UCSD-AML1 (cell line): ENCODE measurements around the gene ROBO2.

Experiments used
- DNase-seq: peaks from one replicate; lab custom pipeline; 2025; ENCODE audit not compliant: unreplicated experiment; lab: John Stamatoyannopoulos, UW

ROBO2 gene

GRCh38 chr3:77466562-77467115, 426.7 kb downstream of the ROBO2 start:
- DNase-seq, result no peak

DNA sequence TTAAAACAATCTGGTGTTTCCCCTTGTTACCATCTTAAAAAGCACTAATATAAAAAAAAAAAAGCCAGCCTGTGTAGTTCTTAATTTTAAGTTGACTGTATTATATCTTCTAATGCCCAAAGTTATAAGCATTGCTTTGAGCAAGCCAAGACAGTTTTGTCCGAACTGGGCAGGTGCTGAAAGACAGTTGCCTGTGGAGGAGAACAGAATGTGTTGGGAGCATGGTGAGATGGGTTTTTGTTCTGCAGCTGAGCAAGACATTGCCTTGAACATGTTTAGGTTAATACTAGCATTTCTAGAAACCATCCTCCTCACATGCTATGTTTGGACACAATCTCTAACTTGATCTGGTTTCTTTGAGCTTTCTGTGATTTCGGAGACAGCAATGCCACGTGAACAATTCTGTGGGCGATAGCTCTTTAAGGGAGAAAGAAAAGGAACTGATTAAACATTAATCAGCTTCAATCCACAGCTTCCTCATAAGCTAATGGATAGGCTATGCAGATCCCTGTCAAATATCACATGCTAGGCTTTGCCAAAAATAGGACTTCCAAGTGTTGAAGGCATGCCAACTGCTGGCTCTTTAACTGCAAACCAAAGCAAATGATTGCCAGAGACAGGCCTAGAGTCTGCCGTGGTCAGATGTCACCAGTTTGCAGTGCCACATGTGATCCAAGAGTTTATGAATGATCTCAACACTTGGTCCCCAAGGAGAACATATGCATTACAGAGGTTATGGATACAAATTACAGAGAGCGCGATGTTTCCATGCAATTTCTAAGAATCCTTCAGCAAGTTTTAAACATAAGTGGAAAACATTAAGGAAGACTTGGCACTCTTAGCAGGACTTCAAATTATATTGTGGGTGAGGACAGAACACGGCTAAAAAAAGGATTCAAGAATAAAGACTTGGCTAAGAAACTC, 428.1 kb downstream of the ROBO2 start:
- no peak for DNase-seq

DNA sequence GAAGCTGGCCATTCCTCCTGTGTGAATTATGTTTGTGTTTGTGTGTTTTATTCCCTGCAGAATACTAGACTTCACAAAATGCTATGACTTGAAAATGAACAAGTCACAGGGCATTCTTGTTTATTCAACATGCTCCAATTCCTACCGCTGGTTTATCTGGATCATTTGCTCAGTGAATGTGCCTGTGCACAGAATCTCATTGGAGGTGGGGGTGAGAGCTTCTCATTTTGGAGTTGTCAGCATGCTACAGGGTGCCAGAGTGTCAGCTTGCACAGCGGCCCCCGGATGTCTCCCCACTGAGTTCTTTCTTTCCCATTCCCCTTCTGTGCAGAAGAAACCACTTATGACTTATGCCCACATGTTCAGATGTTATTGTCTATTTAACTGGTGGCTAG, 428.7 kb downstream of the ROBO2 start:
- no peak for DNase-seq

DNA sequence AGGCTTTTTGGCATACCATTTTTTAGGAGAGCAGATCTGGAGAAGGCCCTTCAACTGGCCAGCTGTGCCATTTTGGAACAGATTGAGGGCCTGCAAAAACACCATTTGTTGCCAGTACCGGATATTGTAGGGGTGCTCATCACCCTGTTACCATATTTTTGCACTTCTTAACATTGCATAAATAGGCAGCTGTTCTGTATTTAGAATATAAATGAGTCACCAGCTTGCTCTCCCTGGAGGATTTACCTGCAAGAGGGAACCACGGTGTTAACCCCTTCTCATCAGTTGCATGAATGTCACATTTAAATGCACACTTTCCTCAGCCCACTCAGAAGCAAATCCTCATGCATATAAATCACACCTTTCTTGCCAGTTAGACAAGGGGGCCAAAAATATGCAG, 435.6 kb downstream of the ROBO2 start:
- DNase-seq, result no peak

- no peak for DNase-seq
These were observed 439.1 kb downstream of the ROBO2 start for GRCh38 chr3:77479021-77479420.

- no peak for DNase-seq
These were observed 449.3 kb downstream of the ROBO2 start for GRCh38 chr3:77489216-77489615.

DNA sequence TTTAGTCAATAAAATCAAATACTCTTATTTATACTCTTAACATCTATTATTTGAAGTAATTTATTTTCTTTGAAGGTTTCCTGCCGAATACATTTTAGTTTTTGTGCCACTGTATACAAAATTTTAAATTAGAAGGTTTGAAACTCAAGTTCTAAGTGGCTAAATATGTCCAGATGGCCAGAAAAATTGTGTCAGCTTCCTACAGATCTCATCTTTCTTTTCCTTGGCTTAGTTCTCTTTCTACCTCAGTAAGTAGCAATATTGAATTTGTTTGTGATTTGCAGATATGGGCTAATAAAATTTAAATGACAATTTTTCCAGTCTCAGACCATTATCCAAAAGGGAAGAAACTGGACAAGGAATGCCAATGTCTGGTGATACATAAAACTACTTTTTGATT, 452.1 kb downstream of the ROBO2 start:
- no peak for DNase-seq

- no peak for DNase-seq
These were observed 460.8 kb downstream of the ROBO2 start for GRCh38 chr3:77500721-77501120.

- no peak for DNase-seq
These were observed 466.5 kb downstream of the ROBO2 start for GRCh38 chr3:77506384-77506783.

- DNase-seq, result no peak
These were observed 473.6 kb downstream of the ROBO2 start for GRCh38 chr3:77513542-77513941.

DNA sequence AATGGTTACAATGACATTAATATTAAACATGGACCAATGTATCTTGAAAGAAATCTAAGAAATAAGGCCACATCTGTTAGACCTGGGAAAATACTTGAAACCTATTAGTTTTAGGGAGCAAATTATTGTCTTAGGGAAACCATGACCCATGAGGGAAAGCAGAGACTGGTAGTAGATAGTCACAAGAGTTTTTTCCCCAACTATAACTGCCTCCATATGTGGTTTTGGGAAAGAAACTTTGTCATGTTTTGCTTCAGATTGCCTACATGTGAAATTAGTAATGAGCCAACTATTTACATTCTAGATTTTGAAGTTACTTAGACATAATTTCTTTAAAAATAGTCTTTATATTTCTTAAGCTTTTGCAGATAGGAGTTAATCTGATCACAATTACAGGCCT, 474.9 kb downstream of the ROBO2 start:
- no peak for DNase-seq

DNA sequence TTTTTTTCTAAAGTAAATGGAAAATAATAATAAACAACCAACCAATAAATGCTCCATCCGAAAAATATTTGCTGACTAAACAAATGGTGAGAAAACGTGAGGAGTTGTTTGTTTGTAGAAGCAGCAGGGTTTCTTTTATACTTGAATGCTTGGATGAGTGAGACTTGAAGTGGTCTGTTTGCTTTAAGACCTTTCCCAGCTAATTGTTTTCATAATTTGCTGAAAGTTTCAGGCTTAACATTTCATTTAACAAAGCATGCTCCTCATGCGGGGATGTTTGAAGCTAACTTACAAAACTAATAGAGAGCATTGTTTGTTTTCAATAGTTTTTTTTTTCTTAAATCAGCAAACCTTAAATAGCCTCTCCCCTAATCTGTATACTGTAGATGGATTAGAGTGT, 484.6 kb downstream of the ROBO2 start:
- DNase-seq, result no peak

- no peak for DNase-seq
These were observed 485.2 kb downstream of the ROBO2 start for GRCh38 chr3:77524946-77525682.

- DNase-seq, result no peak
These were observed 486.7 kb downstream of the ROBO2 start for GRCh38 chr3:77526573-77527113.

GRCh38 chr3:77529522-77529921, 489.6 kb downstream of the ROBO2 start:
- DNase-seq, result no peak

GRCh38 chr3:77530870-77531269, 491.0 kb downstream of the ROBO2 start:
- DNase-seq, result no peak

- no peak for DNase-seq
These were observed 495.2 kb downstream of the ROBO2 start for GRCh38 chr3:77535116-77535515.

DNA sequence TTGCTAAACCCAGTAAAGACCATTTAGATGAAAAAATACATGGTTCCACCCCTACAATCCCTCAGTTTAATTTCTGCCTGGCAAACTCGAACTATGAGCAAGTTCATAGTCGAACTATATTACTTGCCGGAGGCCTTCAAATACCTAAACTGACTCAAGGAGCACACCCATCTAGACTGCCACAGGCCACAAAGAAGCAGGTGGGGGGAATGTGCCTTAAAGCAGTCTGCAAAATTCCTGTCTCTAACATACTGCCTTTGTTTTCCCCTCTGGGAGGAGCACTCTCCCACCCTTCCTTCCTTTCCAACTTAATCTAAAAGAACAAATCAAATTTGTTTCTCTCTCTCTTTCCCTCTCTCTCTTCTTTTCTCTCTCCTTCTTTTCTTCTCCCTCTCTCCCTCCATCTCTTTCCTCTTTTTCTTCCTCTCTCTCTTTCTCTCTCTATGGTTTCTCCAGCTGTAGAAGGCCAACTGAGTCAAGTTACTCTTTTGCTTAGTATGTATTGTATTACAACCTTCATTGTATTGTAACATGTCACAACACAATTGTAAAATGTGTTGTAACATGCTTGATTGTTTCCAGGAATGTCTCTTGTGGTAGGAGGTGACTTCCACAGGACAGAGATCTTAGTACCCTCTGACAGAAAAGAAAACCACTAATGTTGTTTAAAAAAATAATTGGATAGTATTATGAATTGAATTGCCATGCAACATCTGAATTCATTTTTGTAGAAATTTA, 496.3 kb downstream of the ROBO2 start:
- no peak for DNase-seq

DNA sequence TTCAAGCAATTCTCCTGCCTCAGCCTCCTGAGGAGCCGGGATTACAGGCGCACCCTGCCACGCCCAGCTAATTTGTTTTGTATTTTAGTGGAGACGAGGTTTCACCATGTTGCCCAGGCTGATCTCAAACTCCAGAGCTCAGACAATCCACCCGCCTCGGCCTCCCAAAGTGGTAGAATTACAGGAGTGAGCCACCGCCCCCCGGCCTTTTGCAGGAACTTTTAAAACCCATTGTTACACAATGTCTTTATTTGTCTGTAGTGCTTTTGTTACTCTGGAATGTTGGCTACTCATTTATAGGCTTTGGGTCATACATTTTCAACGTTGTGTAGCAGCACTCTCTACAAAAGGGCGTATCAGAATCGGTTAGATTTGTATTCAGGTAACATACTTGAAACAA, 499.1 kb downstream of the ROBO2 start:
- DNase-seq, result no peak

- no peak for DNase-seq
These were observed 499.8 kb downstream of the ROBO2 start for GRCh38 chr3:77539677-77540076.
